HepG2 (cell line): Measurements from ENCODE around the gene AHCY. TPM values are rescaled to one million over a fixed set of nuclear protein-coding genes. Genes with fewer than 3 reads are reported as not detected.

Experiments
- GMEB1 ChIP-seq: sonication (generic); formaldehyde crosslinking; IDR thresholded peaks from 2 replicates; pipeline ENCODE4 v1.5.1; 2020; ENCODE audit warnings: missing genetic modification reagents, mild to moderate bottlenecking, borderline replicate concordance
- GTF3A ChIP-seq: sonication (generic); formaldehyde crosslinking; conservative IDR thresholded peaks from 2 replicates; pipeline ENCODE4 v1.4.0; 2020; ENCODE audit warnings: mild to moderate bottlenecking, missing genetic modification reagents
- MAFF ChIP-seq: IDR thresholded peaks from 2 replicates; pipeline ENCODE4 v1.6.1; 2011; ENCODE audit warnings: low read depth, low read length, improper control_type of control experiment
- MYPOP ChIP-seq: sonication (generic); formaldehyde crosslinking; IDR thresholded peaks from 2 replicates; pipeline ENCODE4 v1.8.1; 2023; ENCODE audit warnings: mild to moderate bottlenecking, moderate library complexity, missing genetic modification reagents
- NFRKB ChIP-seq: fragments of 450-650 bp; IDR thresholded peaks from 2 replicates; pipeline ENCODE4 v1.6.1; 2017
- NONO ChIP-seq, 2 experiments: fragments of 450-650 bp in 1 of 2; sonication (generic) in 1 of 2; formaldehyde crosslinking in 1 of 2; IDR thresholded peaks in 1 of 2; conservative IDR thresholded peaks in 1 of 2; 2 replicates each; pipeline versions ENCODE4 v1.6.1 to v1.8.0; 2017 to 2022; ENCODE audit warnings: mild to moderate bottlenecking in 1 of 2, missing genetic modification reagents in 1 of 2, moderate library complexity in 1 of 2
- TRAFD1 ChIP-seq: sonication (generic); formaldehyde crosslinking; IDR thresholded peaks from 2 replicates; pipeline ENCODE4 v1.5.1; 2020; ENCODE audit warnings: missing genetic modification reagents, mild to moderate bottlenecking, borderline replicate concordance
- ZNF263 ChIP-seq: sonication (generic); formaldehyde crosslinking; IDR thresholded peaks from 2 replicates; pipeline ENCODE4 v1.4.0; 2020; ENCODE audit warnings: missing genetic modification reagents
- ZNF430 ChIP-seq: sonication (generic); formaldehyde crosslinking; IDR thresholded peaks from 2 replicates; pipeline ENCODE4 v1.9.0; 2021; ENCODE audit warnings: mild to moderate bottlenecking, missing genetic modification reagents
- ZNF639 ChIP-seq: conservative IDR thresholded peaks from 2 replicates; pipeline ENCODE4 v1.6.1; 2018; ENCODE audit warnings: missing genetic modification reagents
- ZNF747 ChIP-seq: sonication (generic); formaldehyde crosslinking; IDR thresholded peaks from 2 replicates; pipeline ENCODE4 v1.8.1; 2023; ENCODE audit warnings: missing genetic modification reagents, mild to moderate bottlenecking, borderline replicate concordance
- ZXDC ChIP-seq: sonication (generic); formaldehyde crosslinking; IDR thresholded peaks from 2 replicates; pipeline ENCODE4 v1.5.0; 2020; ENCODE audit warnings: mild to moderate bottlenecking, missing genetic modification reagents
- polyA plus RNA-seq, 8 experiments: library from polyadenylated mRNA; depleted of rRNA in 3 of 8; stranded (reverse) in 7 of 8; unstranded in 1 of 8; fragments of >200 nt; fragmentation: Illumina TruSeq in 4 of 8; extraction: Trizol in 4 of 8; gene quantifications; 2 replicates each; pipeline versions ENCODE4 v1.2.1 to v1.2.3, GENCODE V29; 2011 to 2016; ENCODE audit warnings: low read depth in 4 of 8, missing spikeins in 1 of 8, mixed read lengths in 1 of 8; ENCODE audit not compliant: insufficient read depth in 1 of 8
- total RNA-seq, 5 experiments: library from RNA; depleted of rRNA; stranded (reverse); fragments of >200 nt; fragmentation: Illumina TruSeq; extraction: Trizol; gene quantifications; 2 replicates each; pipeline ENCODE4 v1.2.3, GENCODE V29; 2016; ENCODE audit warnings: low read depth in 1 of 5
- TF ChIP-seq, protein P1 (sequence below): IDR thresholded peaks from 2 replicates; pipeline ENCODE4 v1.6.1; 2016; ENCODE audit warnings: mild to moderate bottlenecking
- TF ChIP-seq, protein P2 (sequence below): sonication (generic); formaldehyde crosslinking; IDR thresholded peaks from 2 replicates; pipeline ENCODE4 v1.8.1; 2023; ENCODE audit warnings: mild to moderate bottlenecking, missing genetic modification reagents
- TF ChIP-seq, protein P3 (sequence below): IDR thresholded peaks from 2 replicates; pipeline ENCODE4 v1.6.1; 2016; ENCODE audit warnings: low read depth

The AHCY gene
- total and polyA plus RNA-seq, 2 of the 13 experiments (the other 11 are each of a cell fraction or from before 2014, with no cell fraction given) = 407 to 419 TPM

DNA sequence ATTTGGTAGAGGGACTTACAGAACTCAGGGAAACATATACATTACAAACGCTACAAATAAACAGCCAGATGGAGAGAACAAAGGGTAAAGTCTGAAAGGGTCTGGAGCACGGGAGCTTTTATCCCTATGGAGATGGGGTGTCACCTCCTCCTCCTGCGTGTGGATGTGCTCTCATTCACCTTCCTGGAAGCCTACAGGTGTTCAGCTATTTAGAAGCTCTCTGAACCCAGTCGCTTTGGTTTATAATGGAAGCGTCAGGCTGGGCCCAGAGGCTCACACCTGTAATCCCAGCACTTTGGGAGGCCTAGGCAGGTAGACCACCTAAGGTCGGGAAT is 42.2 kb upstream of the AHCY start (continued):
- TF ChIP-seq, protein P1, sequence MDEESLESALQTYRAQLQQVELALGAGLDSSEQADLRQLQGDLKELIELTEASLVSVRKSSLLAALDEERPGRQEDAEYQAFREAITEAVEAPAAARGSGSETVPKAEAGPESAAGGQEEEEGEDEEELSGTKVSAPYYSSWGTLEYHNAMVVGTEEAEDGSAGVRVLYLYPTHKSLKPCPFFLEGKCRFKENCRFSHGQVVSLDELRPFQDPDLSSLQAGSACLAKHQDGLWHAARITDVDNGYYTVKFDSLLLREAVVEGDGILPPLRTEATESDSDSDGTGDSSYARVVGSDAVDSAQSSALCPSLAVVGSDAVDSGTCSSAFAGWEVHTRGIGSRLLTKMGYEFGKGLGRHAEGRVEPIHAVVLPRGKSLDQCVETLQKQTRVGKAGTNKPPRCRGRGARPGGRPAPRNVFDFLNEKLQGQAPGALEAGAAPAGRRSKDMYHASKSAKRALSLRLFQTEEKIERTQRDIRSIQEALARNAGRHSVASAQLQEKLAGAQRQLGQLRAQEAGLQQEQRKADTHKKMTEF = no peak
- TF ChIP-seq ZXDC (no peak), MYPOP (no peak), ZNF430 (CRISPR knock-in tag) (no peak), NFRKB (no peak), GTF3A (CRISPR knock-in tag) (no peak), MAFF (no peak), NONO (IDR thresholded peaks at IDR 0.05) (no peak), NONO (CRISPR knock-in tag; conservative IDR thresholded peaks at IDR 0.05) (no peak), GMEB1 (CRISPR knock-in tag) (no peak), ZNF639 (CRISPR knock-in tag) (no peak), TRAFD1 (CRISPR knock-in tag) (no peak), ZNF263 (CRISPR knock-in tag) (peak; percentile 81), ZNF747 (CRISPR knock-in tag) (0 out of 2 replicates have a peak, but pooled peaks have one; percentile 8)
- TF ChIP-seq, protein P2, sequence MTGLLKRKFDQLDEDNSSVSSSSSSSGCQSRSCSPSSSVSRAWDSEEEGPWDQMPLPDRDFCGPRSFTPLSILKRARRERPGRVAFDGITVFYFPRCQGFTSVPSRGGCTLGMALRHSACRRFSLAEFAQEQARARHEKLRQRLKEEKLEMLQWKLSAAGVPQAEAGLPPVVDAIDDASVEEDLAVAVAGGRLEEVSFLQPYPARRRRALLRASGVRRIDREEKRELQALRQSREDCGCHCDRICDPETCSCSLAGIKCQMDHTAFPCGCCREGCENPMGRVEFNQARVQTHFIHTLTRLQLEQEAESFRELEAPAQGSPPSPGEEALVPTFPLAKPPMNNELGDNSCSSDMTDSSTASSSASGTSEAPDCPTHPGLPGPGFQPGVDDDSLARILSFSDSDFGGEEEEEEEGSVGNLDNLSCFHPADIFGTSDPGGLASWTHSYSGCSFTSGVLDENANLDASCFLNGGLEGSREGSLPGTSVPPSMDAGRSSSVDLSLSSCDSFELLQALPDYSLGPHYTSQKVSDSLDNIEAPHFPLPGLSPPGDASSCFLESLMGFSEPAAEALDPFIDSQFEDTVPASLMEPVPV (CRISPR knock-in tag) = no peak
- TF ChIP-seq, protein P3, sequence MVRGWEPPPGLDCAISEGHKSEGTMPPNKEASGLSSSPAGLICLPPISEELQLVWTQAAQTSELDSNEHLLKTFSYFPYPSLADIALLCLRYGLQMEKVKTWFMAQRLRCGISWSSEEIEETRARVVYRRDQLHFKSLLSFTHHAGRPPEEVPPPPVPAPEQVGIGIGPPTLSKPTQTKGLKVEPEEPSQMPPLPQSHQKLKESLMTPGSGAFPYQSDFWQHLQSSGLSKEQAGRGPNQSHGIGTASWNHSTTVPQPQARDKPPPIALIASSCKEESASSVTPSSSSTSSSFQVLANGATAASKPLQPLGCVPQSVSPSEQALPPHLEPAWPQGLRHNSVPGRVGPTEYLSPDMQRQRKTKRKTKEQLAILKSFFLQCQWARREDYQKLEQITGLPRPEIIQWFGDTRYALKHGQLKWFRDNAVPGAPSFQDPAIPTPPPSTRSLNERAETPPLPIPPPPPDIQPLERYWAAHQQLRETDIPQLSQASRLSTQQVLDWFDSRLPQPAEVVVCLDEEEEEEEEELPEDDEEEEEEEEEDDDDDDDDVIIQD (CRISPR knock-in tag) = no peak
